ENCODE data around the gene IL1RL2. TPM values are rescaled to one million over a fixed set of nuclear protein-coding genes. Genes with fewer than 3 reads are reported as not detected.
A peak's percentile ranks its signal among the peaks of the same experiment; 100 is the strongest.

Gene IL1RL2
- polyA plus RNA-seq, 5 donors, result 0.96 to 1.8 (median 1.3) TPM

DNA sequence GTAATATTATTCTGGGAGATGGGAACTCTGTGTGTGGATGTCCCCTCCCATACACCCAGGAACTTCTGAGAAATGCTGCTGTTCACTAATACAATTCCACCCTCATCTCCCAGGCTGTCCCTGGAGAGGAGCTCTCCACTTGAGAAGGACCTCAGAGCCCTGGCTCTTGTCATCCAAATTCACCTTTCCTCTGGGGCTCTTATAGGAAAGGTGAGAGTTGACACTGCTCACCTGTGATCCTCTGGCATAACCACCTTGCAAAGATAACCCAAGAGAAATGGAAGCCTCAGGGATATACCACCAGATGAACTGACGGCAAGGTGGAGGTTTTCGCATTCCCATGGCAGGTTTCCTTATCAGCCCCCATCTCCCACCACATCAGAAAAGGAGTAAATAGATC is 52.0 kb downstream of the IL1RL2 start:
- no peak for DNase-seq

DNA sequence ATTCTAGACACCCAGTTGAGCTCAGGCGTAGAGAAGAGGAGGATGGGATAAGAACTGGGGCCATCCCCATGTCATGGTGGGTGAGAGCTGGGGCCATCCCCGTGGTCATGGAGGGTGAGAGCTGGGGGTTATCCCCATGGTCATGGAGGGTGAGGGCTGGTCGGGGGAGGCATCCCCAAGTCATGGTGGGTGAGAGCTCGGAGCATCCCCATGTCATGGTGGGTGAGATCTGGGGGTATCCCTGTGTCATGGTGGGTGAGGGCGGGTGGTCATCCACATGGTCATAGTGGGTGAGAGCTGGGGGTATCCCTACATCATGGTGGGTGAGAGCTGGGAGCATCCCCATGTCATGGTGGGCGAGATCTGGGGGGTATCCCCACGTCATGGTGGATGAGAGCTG is 52.5 kb downstream of the IL1RL2 start:
- DNase-seq, result no peak

DNA sequence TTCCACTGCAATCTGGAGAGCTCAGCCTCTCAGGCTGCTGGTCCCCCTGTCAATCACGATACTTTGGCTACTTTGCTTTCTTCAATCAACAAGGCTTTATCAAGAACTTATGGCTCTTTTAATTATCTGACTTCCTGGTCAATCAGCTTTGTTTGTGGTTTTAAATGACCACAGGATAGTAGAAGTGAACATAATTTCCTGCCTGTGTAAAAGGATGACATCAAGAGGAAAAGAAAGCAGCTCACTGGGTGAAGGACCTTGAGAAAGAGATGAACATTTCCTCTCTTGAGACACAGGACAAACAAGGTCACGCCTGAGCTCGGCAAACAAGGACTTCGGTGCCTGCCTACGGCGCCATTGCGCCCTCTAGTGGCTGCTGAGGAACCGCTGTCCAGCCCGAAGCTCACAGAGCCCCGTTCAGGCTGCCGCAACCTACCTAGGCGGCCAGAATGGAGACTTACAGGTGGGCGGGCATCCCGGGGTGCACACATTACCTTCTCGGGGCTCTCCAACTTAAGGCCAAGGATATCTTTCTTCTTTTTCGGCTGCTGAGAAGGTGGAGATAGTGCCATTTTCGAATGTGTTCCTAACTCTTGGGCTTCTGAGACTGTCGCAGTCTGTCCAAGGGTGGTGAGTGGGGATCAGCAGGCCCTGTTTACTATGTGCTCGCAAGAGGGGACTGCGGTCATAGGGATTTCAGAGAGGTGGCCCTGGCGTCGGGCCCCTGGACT is 54.0 kb downstream of the IL1RL2 start:
- peak; percentile 88 to 93 for DNase-seq

DNA sequence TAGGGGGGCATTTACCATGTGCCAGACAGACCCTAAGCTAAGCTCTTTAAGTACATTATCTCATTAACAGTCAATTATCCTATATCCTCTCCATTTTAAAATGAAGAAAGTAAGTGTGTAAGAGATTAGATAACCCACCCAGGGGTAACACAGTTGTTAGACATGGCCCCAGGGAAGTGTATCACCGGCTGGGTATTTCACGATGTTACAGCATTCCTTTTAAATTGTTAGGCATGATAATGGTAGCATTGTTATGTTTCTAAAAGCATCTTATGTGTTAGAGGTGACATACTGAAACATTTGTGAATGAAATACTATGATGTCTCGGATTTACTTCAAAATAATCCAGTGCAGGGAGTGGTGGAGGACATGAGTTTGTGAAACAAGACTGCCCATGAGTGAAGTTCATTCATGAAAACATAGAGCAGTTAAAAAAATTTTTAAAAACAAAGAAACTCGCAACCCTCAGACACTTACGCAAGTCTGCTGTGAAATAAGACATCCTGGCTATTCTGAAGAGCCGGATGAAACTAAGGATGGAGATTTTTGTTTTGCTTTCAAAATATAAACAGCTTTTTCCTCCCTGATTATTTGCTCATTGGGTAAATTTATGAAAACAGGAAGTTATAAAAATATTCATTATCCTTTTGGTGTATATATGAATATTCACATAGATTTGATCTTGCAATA is 54.9 kb downstream of the IL1RL2 start:
- DNase-seq, result no peak

DNA sequence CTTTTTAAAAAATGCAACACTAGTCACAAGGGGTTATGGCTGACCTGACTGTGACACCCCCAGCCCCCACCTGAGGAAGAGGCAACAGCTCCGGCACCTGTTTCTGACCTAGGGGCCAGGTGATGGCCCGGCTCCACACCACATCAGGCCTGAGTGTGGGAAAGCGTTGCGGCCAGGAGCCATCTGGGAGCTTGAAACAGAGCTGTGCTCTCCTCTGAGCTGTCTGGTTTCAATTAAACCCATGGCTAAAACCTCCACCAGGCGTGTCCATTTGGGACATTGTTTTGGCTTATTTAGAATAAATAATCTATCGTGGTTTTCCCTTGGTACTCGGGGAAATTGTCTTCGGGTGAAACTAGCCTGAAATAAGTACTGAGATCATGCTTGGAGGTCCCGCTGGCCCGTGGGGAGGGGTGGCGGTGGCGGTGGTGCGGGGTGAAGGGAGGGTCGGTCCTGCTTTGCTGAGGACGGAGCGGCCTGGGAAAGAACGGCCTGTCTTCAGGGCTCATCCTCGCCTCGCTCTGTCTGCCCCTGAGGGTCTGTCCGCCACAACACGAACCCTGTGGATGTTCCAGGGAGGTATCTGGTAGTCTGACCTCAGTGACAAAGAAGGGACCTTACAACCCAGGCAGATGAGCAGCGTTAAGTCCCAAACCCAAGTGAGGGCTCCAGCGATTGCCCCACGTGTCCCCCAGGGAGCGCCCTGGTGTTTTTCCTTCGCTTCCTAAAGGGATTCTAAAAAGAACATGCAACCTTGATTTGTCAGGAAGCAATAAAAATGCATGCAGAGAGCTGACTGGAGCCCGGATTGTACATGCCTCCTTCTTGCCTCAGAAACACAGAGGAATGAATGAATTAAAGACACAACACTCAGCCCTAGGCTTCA is 58.7 kb downstream of the IL1RL2 start:
- DNase-seq, result no peak

DNA sequence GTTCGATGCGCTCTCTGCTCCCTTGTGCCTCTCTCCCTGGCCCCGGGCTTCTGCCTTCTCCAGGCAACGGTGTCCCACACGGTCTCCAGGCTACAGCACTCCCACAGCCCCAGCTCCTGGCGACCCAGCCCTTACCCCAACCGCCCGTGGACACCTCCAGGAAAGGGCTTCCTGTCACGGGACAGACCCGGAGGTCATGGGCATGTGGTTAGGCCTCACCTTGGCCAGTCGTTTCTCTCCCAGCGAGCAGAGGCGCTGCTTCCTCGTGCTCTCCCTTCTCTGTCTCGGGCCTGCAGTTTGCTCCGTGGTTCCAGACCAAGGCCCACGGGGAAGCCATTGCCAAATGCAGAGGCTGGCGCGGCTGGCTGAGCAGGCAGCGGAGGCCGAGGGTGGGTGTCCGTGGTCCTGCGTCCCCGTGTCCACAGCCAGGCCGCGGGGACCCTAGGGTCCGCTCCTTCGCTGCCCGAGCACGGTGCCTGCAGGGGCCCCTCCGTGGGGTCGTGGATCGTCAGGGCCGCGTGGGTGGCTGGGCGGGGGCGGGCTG is 63.5 kb downstream of the IL1RL2 start:
- no peak for DNase-seq

DNA sequence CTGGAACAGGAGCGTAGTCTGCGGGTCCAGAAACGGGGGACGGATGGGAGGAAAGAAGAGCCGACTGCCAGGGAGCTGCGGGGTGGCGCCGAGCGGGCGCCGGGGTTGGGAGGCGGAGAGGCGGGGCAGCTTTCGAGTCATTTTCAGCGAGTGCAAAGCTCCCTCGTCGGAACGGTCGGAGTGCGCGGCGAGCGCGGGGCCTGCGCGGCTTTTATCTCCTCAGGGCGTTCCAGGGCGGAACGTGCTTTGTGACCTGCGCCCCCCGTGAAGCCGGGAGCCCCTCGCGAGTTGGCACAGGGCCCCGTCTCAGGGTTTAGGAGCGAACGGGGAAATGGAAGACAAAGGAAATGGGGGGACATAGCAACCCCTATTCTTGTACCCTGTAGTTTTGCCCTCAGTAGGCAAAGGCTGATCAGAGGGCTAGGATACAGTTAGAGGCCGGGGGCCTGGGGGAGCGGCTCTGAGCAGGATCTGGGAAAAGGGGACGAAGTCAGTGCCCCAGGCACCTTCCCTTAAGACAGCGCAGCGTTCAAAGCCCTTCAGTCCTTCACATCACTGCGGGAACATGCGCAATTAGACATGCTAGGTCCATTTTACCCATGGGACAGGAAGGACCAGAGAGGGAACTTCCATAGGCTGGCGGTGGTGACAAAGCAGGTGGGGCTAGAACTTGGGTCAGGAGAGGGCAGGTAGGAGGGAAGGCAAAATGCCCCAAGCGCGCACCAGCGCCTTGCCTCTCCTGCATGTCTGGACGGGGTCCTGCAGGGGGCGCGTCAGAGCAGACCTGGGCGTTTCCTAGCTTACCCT is 64.4 kb downstream of the IL1RL2 start:
- DNase-seq, result peak; percentile 38 to 42

DNA sequence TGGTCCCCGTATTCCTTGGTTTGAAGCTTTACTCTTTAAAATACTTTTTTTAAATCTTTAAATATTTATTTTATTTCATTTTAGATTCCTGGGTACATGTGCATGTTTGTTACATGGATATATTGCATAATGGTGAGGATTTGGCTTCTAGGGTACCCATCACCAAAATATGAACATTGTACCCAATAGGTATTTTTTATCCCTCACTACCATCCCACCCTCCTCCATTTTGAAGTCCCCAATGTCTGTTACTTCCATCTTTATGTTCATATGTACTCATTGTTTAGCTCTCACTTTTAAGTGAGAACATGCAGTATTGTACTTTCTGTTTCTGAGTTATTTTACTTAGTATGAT is 65.0 kb downstream of the IL1RL2 start:
- DNase-seq, result no peak

DNA sequence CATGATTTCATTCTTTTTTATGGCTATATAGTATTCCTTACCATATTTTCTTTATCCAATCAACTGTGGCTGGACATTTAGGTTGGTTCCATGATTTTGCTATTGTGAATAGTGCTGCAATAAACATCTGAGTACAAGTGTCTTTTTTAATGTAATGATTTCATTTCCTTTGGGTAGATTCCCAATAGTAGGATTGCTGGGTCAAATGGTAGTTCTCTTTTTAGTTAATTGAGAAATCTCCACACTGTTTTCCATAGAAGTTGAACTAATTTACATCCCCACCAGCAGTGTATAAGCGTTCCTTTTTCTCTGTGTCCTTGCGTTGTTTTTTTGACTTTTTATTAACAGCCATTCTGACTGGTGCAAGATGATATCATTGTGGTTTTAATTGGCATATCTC is 65.4 kb downstream of the IL1RL2 start:
- no peak for DNase-seq

DNA sequence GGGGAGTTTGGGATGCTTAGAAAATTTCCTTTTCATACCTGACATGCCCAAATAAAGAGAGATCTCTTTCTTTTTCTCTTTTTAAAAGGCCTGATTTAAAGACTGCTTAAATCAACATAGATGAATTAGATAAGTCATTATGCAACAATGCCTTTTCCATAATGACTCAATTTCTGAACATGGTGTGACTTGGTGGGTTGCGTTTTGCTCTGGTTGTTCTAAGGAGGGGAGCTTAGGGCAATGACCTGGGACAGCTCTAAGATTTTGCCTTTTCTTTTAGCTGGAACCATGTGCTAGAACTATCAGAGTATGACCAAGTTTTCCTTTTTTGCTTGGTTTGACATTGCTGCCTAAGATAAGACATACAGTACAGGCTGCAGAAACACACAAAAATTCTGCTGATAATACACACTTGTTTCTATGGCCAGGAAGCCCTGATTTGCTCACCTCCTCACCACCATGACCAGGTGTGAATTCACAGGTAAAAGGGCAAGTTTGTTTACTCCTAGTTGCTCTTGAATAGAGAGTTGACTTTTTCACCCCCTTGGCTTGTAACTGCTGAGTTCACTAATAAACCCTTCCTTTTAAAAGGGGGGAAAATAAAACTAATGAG is 66.4 kb downstream of the IL1RL2 start:
- DNase-seq, result no peak

DNA sequence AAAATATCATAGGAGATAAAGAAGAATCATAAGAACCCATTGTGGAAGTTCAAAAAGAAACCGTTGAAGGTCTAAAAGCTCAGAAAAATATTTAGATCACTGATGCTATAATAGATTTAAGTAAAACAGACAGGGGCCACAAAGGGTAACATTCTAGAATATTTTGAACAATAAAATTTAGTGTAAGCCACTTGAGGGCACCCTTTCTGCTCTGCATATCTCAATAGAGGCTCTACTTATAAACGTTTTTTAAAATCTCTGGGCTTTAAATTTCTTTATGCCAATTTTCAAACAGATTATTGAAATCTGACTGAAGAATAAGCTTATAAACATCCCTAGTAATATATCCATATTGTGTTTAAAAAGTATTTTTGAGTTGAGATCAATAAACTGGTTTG is 66.9 kb downstream of the IL1RL2 start:
- no peak for DNase-seq

DNA sequence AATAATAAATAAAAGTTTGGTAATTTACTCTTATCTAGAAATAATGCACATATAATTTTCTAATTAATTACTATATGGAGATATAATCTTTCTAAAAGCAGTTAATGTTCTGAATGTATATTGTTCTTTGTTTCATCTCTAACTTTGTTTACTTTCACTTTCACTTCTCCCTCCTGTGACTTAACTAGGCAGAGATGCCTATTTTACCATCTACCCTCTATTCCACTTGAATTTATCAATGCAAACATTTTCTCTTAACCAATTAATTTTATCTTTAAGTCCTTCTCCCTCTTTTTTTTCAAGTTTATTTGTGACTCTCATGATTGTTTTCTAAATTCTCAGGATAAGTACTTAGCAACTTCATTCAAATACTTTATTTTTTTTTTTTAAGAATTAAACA is 69.5 kb downstream of the IL1RL2 start:
- DNase-seq, result no peak

DNA sequence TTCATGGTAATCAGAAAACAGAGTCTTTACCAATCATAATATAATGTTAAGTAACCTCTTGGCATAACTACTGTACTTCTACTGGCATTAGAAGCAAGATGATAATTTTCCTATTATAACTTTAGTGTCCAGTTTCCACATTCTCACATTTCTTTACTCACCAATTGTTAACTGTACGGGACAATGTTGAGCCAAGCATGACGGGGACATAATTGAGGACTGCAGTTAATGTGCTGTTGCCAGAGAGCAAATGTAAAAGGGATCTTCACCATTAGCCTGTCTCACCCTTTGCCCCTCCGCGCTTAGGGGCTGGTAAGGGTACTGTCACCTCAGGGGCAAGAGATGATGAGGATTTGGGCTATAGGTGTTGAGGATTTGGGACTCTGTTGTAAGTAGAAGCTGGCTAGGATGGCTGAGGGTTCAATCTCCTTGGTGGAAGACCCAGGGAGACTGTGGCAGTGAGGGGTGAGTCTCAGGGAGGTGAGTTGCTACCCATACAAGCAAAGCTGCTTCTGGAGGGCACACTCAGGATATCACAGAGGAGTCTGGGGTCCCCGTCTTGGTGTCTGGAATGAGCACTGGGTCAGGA is 70.1 kb downstream of the IL1RL2 start:
- DNase-seq, result no peak

DNA sequence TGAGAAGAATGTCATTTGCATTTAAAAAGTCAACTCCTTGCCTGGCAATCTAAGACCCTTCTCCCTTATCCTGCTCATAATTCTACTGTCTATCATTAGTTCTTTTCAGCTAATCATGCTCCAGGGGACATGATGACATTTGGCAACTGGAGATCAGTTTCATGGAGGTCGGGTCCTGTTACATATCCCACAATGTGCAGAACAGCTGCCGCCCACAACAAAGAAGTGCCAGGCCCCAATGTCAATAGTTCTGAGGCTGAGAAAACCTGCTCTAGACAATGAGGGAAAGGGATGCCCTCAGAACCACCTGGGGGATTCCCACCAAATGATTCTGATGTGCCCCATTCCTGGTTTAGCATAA is 71.2 kb downstream of the IL1RL2 start:
- DNase-seq, result no peak

DNA sequence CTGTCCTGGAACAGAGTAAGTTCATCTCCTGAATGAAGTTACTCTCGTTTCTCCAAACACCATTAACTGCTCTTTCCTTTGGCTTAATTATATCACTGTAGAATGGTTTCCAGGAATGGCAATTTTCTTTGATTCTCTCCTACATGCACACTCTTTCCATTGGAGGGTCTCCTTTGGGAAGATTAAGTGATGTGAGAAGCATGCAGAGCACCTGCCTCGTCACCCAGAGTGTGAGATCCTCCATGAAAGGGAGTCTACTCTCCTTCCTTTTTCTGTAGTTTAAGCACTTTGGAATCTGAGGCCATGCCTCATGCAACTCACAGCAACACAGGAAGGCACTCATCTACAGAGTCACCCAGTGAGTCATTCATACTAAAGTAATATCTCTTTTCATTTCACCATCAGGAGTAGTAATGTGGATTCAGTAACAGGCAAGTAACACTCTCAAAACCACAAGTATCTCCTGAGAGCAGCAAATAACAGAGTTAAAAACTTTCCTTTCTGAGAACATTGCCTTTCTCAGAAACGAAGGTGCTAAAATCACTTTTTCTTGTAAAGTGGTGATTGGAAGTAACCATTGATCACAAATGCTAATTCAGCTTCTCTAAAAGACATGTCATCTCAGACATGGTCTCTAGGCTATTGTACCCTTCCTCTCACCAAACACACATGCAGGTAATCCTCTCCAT is 71.7 kb downstream of the IL1RL2 start:
- no peak for DNase-seq

DNA sequence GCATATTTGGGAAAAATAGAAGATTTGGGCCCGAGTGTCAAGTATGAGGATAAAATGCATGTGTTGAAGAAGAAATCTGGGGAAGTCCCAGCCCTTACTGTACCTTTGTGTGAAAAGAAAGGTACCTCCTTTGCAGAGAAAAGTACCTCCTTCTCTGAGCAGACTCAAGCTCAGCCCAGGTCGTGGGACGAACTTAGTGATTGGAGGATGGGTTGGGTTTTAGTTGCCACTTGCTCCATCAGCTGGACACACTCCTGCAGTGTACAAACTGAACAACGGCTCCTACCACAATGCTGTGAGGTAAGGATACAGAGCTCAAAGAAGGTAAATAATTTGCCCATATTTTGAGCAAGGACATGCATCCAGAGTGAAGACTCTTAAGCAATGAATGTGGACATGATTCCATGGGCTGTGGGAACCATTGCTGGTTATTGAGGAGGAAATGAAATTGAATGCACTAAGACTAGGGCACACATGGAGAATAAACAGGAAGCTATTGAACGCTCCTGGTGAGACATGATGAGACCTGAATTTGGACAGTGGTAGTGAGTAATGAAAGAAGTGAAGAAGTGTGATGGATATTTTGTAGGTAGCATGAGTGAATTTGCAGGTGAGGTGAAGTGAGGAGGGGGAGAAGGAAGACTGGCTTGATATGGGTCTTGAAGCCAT is 74.8 kb downstream of the IL1RL2 start:
- DNase-seq, result no peak

DNA sequence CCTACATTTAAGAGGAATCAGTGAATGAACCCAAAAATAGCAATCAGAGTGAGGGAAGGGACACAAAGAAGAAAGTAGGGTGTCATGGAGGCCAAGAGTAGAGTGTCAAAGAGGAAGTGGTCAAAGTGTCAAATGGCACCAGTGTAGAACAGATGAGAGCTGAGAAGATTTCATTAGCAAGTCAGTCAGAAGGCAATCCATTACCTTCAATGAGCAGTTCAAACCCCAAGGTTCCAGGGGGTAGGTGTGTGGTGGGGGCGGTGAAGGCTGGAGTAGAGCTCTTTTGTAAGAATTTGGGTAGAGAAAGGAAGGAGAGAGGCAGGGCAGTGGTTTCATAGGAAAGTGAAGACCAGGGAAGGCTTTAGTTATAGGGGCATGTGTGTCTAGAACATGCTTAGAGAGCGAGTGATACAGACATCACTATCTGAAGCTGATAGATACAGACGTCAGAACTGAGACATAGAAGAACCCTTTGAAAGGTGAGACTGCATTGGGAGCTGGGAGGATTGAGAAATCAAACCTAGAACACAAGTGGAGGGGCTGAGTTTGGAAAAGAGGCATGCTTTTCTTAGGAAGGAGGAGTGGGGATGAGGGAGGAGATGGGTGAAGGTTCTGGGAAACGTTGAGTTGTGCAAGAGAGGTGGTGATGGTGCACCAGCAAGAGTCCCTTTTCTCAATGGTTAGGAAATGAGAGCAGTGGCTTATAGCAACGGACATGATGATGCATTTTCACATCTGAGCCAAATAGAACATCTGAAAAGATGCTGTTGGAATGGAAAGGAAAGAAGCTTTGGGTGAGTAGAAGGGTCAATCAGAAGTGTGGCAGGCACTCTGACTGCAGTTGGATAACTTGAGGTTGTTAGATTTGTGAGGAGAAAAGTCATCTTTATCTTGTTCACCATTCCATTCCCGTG is 75.7 kb downstream of the IL1RL2 start:
- DNase-seq, result no peak

DNA sequence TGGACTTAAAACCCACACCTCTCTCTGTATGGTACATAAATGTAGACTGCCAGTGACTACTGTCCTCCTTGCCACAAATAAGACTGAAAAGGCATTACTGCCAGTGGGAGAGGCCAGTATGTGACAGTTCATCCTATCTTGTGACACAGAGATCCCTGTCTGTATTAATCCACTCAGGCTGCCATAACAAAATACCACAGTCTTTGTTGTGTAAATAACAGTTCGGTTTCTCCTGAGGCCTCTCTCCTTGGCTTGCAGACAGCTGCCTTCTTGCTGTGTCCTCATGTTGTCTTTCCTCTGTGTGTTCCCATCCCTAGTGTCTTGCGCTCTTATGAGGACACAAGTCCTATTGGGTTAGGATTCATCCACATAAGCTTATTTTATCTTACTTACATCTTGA is 78.1 kb downstream of the IL1RL2 start:
- no peak for DNase-seq

All from right lung (tissue), 5 donors.